ENCODE data around the gene SOSTDC1. TPM values are rescaled to one million over a fixed set of nuclear protein-coding genes. Genes with fewer than 3 reads are reported as not detected.

Gene SOSTDC1
- total RNA-seq, 3 donors from 2014 or later: 2.6 to 11.6 TPM; not detected in 1

GRCh38 chr7:16484453-16485158 lies 19.1 kb upstream of the SOSTDC1 start:
- TF ChIP-seq CTCF (IDR thresholded peaks at IDR 0.05) (no peak), POLR2AphosphoS5 (IDR thresholded peaks at IDR 0.05) (no peak), POLR2A (IDR thresholded peaks at IDR 0.05) (no peak)
- intact Hi-C loops (cut with DNase I; ENCODE audit: low total_unique reads): no loop called here
- H3K36me3 ChIP-seq: no peaks in the 10 kb centered on the region
- peak overlapping the region; percentile 73 to 79 for H3K27ac ChIP-seq
- H3K9me3 ChIP-seq: no peaks in the 10 kb centered on the region
- no peaks in the 10 kb centered on the region for H3K27me3 ChIP-seq
- no peaks in the 10 kb centered on the region for H3K4me1 ChIP-seq
- DNase-seq (ENCODE audit: low spot score in 2 of 2): peak in 1 of 2 donors; percentile 47
- H3K4me3 ChIP-seq: no peak overlapping the region

DNA sequence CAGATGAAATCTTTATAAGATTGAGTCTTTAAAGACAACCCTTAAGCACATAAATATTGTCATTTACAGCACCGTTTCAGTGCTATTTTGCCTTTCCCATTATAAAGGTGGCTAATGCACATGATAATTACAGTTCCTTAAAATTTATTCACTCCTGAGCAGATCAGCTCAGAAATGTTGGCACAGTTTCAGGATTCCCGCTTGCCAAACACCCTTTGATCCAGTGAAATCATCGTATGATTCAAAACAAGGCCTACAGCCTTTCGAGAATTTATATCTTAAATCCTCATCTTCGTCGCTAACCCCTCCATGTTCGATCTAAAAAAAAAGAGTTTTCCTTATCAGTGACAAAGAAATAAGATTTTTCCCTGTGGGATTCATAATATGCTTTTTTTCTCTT lies 14.1 kb upstream of the SOSTDC1 start:
- Histone ChIP-seq H3K36me3 (no peaks in the 10 kb centered on the region), H3K4me1 (no peaks in the 10 kb centered on the region), H3K27ac (no peak overlapping the region), H3K4me3 (no peak overlapping the region), H3K9me3 (no peaks in the 10 kb centered on the region), H3K27me3 (no peaks in the 10 kb centered on the region)
- TF ChIP-seq CTCF (IDR thresholded peaks at IDR 0.05) (no peak), POLR2A (IDR thresholded peaks at IDR 0.05) (no peak), POLR2AphosphoS5 (IDR thresholded peaks at IDR 0.05) (no peak)
- intact Hi-C loops (cut with DNase I; ENCODE audit: low total_unique reads): no loop called here
- DNase-seq (ENCODE audit: low spot score in 2 of 2): no peak

DNA sequence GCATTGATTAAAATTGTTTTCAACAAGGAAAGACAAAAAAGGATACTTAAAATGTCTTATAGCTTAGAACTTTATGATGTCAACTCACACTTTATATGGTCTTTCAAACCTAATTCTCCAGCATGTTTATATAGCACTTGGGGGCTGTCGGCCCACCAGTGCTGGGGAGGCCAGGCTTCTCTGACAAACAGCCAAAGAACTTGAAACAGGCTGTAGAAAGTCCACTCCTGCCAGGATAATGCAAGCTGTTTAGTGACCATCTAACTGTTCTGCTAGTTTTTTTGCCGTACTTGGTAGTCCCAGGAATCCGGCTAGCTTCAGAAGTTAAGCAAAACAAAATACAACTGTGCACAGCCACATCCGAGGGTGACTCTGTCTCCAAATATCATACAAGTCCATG lies 13.6 kb upstream of the SOSTDC1 start:
- no peak for DNase-seq (ENCODE audit: low spot score in 2 of 2)
- Histone ChIP-seq H3K4me1 (no peaks in the 10 kb centered on the region), H3K4me3 (no peak overlapping the region), H3K9me3 (no peaks in the 10 kb centered on the region), H3K36me3 (no peaks in the 10 kb centered on the region), H3K27ac (no peak overlapping the region), H3K27me3 (no peaks in the 10 kb centered on the region)
- intact Hi-C loops (cut with DNase I; ENCODE audit: low total_unique reads): no loop called here
- TF ChIP-seq POLR2A (IDR thresholded peaks at IDR 0.05): no peak
- no peak for TF ChIP-seq CTCF (IDR thresholded peaks at IDR 0.05)
- no peak for TF ChIP-seq POLR2AphosphoS5 (IDR thresholded peaks at IDR 0.05)

GRCh38 chr7:16471933-16472332 lies 6.4 kb upstream of the SOSTDC1 start:
- TF ChIP-seq POLR2AphosphoS5 (IDR thresholded peaks at IDR 0.05) (no peak), POLR2A (IDR thresholded peaks at IDR 0.05) (no peak), CTCF (IDR thresholded peaks at IDR 0.05) (no peak)
- intact Hi-C loops (cut with DNase I; ENCODE audit: low total_unique reads): no loop called here
- Histone ChIP-seq H3K36me3 (no peaks in the 10 kb centered on the region), H3K9me3 (no peaks in the 10 kb centered on the region), H3K4me3 (no peak overlapping the region), H3K4me1 (no peaks in the 10 kb centered on the region), H3K27me3 (no peaks in the 10 kb centered on the region), H3K27ac (peak overlapping the region; percentile 5 to 38)
- no peak for DNase-seq (ENCODE audit: low spot score in 2 of 2)

DNA sequence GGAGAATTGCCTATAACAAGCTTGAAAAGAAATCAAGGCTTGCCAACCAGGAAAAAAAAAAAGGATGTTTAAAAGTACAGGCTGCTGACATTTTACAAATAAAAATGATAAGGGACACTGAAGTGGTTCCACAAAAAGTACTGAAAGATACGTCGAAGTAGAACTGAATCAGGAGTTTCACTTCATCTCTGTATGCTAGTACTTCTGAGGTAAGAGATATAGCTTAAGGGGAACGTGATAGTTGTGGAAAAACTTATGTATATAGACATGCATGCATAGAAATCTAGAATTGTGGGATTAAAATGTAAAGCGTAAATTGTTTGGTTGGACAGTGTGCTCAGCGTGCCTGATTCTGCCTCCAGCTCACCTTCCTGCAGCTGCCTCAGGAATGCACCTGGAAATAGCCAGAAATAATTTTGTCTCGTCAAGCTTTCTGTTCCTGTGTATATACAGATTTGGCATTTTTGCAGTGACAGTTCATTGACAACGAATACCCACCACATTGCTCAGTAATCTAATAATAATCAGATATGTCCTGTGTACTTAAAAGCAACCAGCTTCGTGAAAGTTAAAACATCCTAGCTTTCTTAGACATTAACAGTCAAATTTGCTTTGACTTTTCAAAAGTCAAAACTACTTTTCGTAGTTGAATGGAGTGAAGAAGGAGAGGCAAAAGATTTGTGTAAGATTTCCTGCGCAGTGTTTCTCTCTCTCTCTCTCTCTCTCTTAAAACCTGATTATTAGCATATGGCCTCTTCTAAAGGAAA lies 1.4 kb downstream of the SOSTDC1 start:
- no peaks in the 10 kb centered on the region for H3K9me3 ChIP-seq
- H3K4me1 ChIP-seq: no peaks in the 10 kb centered on the region
- intact Hi-C loops (cut with DNase I; ENCODE audit: low total_unique reads): no loop called here
- H3K36me3 ChIP-seq: no peaks in the 10 kb centered on the region
- peak overlapping the region in 2 of 3 donors; percentile 37 to 50 for H3K4me3 ChIP-seq
- H3K27ac ChIP-seq: peak overlapping the region; percentile 56 to 62
- H3K27me3 ChIP-seq: no peaks in the 10 kb centered on the region
- TF ChIP-seq POLR2A (IDR thresholded peaks at IDR 0.05) (no peak), POLR2AphosphoS5 (IDR thresholded peaks at IDR 0.05) (no peak), CTCF (IDR thresholded peaks at IDR 0.05) (no peak)
- DNase-seq (ENCODE audit: low spot score in 2 of 2): no peak
